Left kidney (tissue), 8 donors: ENCODE results near the gene SLC38A11. TPM values are rescaled to one million over a fixed set of nuclear protein-coding genes. Genes with fewer than 3 reads are reported as not detected.
"Not testable (repeated sequence)": the region's sequence is repeated elsewhere in the genome, so short reads cannot be mapped to it uniquely, and the experiment has no call there.

Source experiments
- DNase-seq: peaks from one replicate; pipeline ENCODE4 v3.0.0-alpha.2; 2013
- long read RNA-seq, 8 donors: transcript quantifications; one replicate each; lab custom pipeline, GENCODE V29; 2026
- polyA plus RNA-seq: library from polyadenylated mRNA; unstranded; fragments of 120-200 nt; gene quantifications from one replicate; pipeline ENCODE4 v1.2.1, GENCODE V29; 2013; ENCODE audit not compliant: insufficient read length

Gene SLC38A11
- polyA plus RNA-seq: 6.6 TPM
- long read RNA-seq, donor 1, partial matches to known transcripts: 0 of 2 reads
- long read RNA-seq, donor 1, other reads (novel, unspliced or antisense): 0 of 2 reads
- long read RNA-seq, donor 2, partial matches to known transcripts: 0 of 2 reads
- long read RNA-seq, donor 2, other reads (novel, unspliced or antisense): 0 of 2 reads
- long read RNA-seq, donor 3, partial matches to known transcripts: 0 of 1 reads
- long read RNA-seq, donor 3, other reads (novel, unspliced or antisense): 0 of 1 reads
- long read RNA-seq, donor 4: 0 reads
- long read RNA-seq, donor 5: 0 reads
- long read RNA-seq, donor 6: 0 reads
- long read RNA-seq, donor 7, partial matches to known transcripts: 0 of 3 reads
- long read RNA-seq, donor 7, other reads (novel, unspliced or antisense): 0 of 3 reads
- long read RNA-seq, donor 8: 0 reads

- DNase-seq: no peak
These were observed at the start of gene SLC38A11 for GRCh38 chr2:164954954-164955701. Gene SLC38A11, minus strand, starts transcription at chr2:164955525. Its CDS starts 278 bp downstream, at chr2:164955247.

- DNase-seq: no peak
These were observed 48.3 kb upstream of the SLC38A11 start for GRCh38 chr2:165003443-165004130.

GRCh38 chr2:165002638-165003037 is 47.3 kb upstream of the SLC38A11 start:
- no peak for DNase-seq

GRCh38 chr2:164994664-164995299 is 39.5 kb upstream of the SLC38A11 start:
- not testable (repeated sequence) for DNase-seq

- DNase-seq: no peak
These were observed 38.1 kb upstream of the SLC38A11 start for GRCh38 chr2:164993287-164994016.

- DNase-seq: peak; percentile 78
These were observed 37.5 kb upstream of the SLC38A11 start for GRCh38 chr2:164992818-164993217.

GRCh38 chr2:164992093-164992454 is 36.7 kb upstream of the SLC38A11 start:
- not testable (repeated sequence) for DNase-seq

GRCh38 chr2:164991361-164992092 is 36.2 kb upstream of the SLC38A11 start:
- not testable (repeated sequence) for DNase-seq

GRCh38 chr2:164990953-164991352 is 35.6 kb upstream of the SLC38A11 start:
- not testable (repeated sequence) for DNase-seq

- not testable (repeated sequence) for DNase-seq
These were observed 33.5 kb upstream of the SLC38A11 start for GRCh38 chr2:164988805-164989204.

GRCh38 chr2:164986027-164986426 is 30.7 kb upstream of the SLC38A11 start:
- not testable (repeated sequence) for DNase-seq

- DNase-seq: no peak
These were observed 29.1 kb upstream of the SLC38A11 start for GRCh38 chr2:164984428-164984827.

GRCh38 chr2:164981217-164981990 is 26.1 kb upstream of the SLC38A11 start:
- DNase-seq: no peak

- not testable (repeated sequence) for DNase-seq
These were observed 25.4 kb upstream of the SLC38A11 start for GRCh38 chr2:164980688-164981087.

- DNase-seq: no peak
These were observed 23.8 kb upstream of the SLC38A11 start for GRCh38 chr2:164979113-164979512.

GRCh38 chr2:164976875-164977470 is 21.6 kb upstream of the SLC38A11 start:
- not testable (repeated sequence) for DNase-seq

GRCh38 chr2:164976301-164976700 is 21.0 kb upstream of the SLC38A11 start:
- no peak for DNase-seq

GRCh38 chr2:164975891-164976290 is 20.6 kb upstream of the SLC38A11 start:
- DNase-seq: no peak

GRCh38 chr2:164974221-164974620 is 18.9 kb upstream of the SLC38A11 start:
- no peak for DNase-seq
